Fibroblast of peridontal ligament (primary cell): ENCODE data around the gene KCNAB1.
"Not testable (repeated sequence)": the region's sequence is repeated elsewhere in the genome, so short reads cannot be mapped to it uniquely, and the experiment has no call there.

Source experiments
- DNase-seq: peaks from one replicate; pipeline ENCODE4 v3.0.0-alpha.2; 2010; ENCODE audit errors: extremely low read depth

Gene KCNAB1

GRCh38 chr3:156120528-156121251 lies at the start of gene KCNAB1:
KCNAB1 (plus strand) TSS chr3:156120578.
- no peak for DNase-seq

DNA sequence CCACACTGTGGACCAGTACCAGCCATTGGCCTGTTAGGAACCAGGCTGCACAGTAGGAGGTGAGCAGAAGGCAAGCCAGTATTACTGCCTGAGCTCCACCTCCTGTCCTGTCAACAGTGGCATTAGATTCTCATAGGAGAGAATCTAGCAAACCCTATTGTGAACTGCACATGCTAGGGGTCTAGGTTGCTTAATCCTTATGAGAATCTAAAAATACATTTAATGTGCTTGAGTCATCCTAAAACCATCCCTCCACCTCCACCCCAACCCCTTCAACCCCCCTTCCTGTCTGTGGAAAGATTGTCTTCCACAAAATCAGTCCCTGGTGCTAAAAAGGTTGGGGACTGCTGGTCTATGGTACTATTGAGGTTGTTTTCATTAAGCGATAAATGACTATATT lies 49.3 kb upstream of the KCNAB1 start:
- no peak for DNase-seq

DNA sequence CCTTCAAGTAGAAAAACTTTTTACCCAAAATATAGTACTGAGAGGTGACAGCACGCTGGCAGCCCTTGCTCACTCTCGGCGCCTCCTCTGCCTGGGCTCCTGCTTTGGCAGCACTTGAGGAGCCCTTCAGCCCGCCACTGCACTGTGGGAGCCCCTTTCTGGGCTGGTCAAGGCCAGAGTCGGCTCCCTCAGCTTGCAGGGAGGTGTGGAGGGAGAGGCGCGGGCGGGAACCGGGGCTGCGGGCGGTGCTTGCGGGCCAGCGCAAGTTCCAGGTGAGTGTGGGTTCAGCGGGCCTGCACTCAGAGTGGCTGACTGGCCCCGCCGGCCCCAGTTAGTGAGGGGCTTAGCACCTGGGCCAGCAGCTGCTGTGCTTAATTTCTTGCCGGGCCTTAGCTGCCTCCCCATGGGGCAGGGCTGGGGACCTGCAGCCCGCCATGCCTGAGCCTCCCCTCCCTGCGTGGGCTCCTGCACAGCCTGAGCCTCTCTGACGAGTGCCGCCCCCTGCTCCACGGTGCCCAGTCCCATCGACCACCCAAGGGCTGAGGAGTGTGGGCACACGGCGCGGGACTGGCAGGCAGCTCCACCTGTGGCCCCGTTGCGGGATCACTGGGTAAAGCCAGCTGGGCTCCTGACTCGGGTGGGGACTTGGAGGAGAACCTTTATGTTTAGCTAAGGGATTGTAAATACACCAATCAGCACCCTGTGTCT lies 47.3 kb upstream of the KCNAB1 start:
- not testable (repeated sequence) for DNase-seq

DNA sequence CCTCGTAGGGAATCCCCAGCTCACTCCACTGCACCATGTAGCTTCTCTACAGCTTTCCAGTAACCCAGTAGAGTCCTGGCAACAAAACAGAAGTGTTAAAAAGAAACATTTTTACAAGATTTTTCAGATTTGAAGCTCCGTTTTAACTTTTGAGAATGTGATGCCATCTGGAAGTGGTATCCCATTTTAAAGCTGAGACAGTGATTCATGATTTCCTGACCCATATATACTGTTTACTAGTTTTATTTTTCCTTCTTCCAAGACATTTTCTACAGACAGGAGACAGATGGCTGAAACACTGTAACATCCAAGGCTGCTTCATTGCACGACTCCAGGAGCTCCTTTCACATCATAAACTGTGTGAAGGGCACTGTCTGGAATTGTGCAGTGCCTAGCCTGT lies 30.3 kb upstream of the KCNAB1 start:
- DNase-seq: no peak

DNA sequence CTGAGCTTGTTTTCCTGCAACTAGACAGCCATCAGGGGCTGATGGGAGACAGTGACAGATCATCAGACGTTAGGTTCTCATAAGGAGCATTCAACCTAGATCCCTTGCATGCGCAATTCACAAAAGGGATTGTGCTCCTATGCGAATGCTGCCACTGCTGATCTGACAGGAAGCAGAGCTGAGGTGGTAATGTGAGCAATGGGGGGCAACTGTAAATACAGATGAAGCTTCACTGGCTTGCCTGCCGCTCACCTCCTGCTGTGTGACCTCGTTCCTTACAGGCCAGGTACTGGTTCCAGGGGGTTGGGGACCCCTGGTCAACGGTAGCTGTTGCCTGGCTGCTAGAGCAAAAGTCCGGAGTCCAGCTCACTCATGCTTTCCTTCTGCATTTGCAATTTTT lies 26.4 kb upstream of the KCNAB1 start:
- no peak for DNase-seq

DNA sequence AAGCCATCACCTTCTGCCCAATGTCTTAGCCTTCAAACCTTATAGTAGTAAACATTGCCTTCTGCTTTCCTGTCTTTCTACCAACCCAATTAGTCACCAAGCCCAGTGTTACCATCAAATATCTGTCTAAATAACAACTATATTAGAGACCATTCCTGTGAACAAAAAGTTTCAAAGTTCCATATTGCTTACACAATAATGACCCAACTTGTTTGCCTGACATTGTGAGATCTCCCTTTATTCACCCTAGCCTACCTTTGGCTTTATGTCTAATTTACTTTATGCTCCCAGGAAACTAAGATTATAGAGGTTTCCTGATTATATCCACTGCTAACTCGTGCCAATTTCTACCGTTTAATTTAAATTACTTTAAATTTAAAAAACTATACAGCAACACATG lies 26.0 kb upstream of the KCNAB1 start:
- DNase-seq: no peak

DNA sequence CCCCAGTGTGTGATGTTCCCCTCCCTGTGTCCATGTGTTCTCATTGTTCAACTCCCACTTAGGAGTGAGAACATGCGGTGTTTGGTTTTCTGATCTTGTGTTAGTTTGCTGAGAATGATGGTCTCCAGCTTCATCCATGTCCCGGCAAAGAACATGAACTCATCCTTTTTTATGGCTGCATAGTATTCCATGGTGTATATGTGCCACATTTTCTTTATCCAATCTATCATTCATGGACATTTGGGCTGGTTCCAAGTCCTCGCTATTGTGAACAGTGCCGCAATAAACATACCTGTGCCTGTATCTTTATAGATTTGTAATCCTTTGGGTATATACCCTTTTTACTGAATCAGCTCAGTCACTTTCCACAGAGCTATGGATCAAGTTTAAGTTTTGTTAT lies 24.7 kb upstream of the KCNAB1 start:
- DNase-seq: not testable (repeated sequence)

DNA sequence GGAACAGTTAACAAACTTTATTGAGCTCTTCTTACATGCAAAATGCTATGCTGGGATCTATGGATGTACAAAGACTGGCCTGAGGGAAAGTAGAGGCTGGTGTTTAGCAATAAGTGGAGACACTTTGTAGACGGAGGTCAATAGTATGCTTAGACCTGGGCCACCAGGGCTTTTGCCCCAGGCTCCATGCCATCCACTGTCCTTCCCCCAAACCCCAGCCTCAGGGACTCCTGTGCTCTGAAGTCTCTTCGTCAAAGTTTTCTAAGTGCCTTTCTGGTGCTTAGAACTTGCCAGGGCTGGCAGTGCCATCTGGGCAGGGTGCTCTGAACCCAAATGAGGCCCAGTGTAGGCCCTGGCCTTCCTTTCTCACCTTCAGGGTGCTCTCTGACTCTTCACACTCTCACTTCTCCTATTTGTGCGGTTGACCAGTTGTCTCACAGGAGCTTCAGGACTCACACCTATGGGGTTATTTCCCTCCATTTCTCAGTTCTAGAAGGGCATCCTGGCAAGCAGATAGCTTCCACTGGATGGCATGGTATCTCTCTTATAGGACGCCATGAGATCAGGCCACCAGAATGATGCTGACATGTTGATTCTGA lies 21.8 kb upstream of the KCNAB1 start:
- no peak for DNase-seq

- DNase-seq: not testable (repeated sequence)
Measured at GRCh38 chr3:156099348-156099747, 21.0 kb upstream of the KCNAB1 start.

GRCh38 chr3:156099984-156100383 lies 20.4 kb upstream of the KCNAB1 start:
- DNase-seq: not testable (repeated sequence)

DNA sequence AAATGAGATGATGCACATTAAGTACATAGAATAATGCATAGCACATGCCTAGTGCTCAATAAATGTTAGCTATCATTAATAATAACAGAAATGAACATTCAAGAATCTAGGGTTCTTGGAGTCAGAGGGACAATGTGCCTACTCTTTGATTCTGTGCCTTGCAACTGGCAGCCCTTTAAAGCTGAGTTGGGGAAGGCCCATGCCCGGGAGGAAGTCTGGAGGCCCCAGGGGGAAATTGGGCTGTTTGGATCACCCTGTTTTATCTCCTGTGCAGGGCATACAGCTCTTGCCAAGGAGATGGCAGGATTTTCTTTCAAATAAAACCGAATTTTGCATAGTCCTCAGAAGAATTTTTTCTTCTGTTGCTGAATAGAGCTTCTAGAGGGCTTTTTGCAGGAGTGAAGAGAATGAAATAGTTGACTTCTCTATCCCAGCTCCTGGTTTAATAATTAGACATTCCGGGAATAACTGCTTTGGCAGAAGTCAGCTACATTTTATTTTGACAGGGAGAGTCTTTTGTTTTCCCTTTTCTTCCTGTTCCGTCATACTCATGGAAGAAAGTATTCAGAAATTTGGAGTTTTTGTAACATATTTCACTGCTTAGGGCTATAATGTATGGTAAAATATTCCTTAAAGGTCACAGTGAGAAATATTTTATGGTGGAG lies 18.0 kb upstream of the KCNAB1 start:
- DNase-seq: no peak

DNA sequence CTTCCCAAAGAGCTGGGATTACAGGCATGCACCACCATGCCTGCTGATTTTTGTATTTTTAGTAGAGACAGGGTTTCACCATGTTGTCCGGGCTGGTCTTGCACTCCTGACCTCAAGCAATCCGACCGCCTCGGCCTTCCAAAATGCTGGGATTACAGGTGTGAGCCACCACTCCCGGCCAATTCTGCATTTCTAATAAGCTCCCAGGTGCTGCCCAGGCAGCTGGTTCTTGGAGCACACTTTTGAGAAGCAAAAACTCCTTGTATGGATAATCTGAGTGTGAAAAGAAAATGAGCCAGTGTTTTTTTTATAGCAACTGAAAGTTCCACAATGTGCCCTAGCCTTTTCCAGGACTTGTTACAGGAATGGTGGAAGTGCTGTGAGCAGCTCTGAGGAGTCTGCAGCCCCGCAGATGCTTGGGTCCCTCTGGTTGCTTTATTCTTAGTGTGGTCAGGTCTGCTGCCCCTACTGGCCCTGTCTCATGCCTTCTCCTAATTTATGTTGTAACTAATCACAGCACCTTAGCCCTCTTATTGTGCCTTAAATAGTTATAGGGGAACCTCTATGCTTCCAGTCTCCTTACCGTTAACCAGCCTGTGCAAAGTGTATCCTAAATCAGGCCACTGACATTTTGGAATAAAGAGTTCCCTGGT lies 13.5 kb upstream of the KCNAB1 start:
- no peak for DNase-seq

- no peak for DNase-seq
Measured at GRCh38 chr3:156107504-156107903, 12.9 kb upstream of the KCNAB1 start.

DNA sequence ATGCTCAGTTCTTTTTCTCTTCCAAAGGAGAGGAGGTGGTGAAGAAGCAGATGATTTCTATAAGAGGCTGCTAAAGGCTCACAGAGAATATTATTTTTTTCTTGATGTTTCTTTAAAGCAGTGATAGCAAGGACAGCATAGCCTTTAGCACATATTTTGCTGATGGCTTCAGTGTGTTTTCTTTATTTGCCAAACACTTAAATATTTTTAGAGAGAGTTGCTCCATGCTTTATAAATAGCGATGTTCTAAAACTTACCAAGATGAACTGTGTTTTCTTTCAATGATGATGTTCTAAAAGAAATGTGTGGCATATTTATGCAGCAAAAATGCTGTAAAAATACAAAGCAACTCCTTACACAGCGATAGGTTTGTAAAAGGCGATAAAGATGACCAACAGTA lies 11.8 kb upstream of the KCNAB1 start:
- DNase-seq: no peak

- no peak for DNase-seq
Measured at GRCh38 chr3:156109989-156110388, 10.4 kb upstream of the KCNAB1 start.

DNA sequence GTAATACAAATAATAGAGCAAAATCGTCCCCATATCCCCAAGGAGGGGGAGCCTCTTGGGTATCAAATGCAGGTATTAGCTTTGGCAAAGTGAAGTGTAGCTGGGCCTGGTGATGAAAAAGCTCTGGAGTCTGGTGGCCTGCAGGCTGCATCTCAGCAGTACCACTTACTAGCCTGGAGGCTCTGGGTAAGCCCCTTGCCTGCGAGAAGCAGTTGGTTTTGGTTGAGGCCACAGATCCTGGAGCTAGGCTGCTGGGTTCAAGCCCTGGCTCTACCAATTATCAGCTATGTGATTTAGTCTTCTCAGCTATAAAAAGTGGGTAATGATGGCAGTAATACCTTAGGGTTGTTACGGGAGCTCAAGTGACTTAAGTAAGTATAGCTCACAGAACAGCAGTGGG lies 6.1 kb downstream of the KCNAB1 start:
- DNase-seq: no peak

DNA sequence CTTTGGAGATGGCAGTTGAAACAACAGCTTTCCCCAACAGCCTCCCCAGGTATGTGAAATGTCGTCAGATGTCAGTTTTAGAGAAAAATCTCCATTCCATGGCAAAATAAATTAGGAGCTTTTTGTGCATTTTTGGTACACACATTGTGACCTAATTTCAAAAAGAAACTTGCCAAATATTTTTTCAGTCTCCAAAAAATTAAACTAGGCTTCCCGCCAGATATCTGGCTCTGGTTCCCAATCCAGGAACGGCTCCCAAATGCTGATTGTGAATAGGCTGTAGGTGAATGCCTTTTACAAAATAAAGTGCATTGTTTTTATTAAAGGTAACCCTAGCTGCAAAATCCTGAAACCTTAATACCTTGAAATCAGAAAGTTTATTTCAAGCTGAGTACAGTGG lies 10.9 kb downstream of the KCNAB1 start:
- no peak for DNase-seq

- DNase-seq: no peak
Measured at GRCh38 chr3:156131799-156132198, 11.4 kb downstream of the KCNAB1 start.

DNA sequence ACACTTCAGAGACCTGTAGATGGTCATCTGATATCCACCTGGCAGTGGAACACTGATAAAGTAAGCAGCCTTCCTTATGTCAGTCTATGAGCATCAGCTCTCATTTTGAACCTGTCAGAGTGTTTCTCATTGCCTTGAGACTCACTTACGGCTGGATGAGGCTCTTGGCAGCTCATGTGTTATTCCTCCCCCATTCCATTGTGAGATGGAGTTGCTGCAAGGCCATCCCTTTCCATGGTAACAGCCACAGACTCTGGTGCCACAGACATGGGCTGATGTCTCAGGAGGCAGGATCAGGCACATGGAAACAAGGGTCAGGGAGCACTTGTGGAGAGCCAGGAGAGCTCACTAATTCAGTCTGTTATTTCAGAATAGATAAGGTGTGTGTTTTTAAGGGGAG lies 11.9 kb downstream of the KCNAB1 start:
- DNase-seq: no peak

DNA sequence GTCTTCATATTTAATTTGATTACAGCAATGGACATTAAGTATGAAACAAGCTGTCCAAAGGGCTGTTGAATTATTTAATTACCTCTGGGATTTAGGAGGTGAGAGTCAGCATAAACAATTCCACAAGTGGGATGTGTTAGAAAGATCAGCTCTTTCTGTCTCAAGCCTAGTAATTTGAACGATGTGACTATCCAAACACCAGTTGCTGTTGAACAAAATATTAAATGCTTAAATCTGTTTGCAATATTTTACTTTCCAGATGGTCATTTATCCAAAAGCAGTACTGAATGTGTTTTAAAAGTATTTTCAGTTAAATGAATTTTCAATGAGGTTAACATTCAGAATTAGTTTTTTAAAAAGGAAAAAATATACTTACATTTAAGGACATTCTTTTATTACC lies 12.7 kb downstream of the KCNAB1 start:
- no peak for DNase-seq

DNA sequence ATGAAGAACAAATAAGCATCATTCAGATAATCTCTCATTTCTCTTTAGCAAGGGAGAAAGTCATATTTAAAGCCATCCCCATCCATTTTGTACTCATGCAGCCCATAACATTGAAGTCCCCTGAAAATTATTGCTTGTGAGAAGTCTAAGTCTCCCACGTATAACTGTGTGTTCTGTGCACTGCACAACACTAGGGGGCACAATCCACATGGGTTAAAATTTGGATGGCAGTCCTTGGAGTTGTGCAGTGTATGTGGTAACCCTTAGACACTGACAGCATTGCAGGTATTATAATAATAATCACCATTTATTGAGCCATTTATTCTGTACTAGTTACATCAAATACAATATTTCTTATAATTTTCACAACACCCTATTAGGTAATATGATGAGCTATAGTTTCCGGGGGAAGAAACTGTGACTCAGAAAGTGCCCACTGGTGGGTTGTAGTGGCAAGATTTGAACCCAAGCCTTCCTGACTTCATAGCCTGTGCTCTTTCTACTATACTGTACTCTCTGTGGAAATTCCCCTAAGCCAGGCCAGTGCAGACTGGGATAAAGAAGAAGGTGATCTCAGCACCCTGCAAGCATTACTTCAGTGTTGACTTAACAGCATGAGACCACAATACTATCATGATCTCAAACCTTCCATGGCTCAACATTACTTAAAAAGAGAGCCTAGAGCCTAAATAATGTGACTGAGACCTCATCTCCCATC lies 15.7 kb downstream of the KCNAB1 start:
- DNase-seq: no peak
